MV-4-11 (cell line): ENCODE data around the gene FOXL1.

Experiments
- DNase-seq: peaks from one replicate; lab custom pipeline; 2025; lab: John Stamatoyannopoulos, UW

The FOXL1 gene

GRCh38 chr16:86578061-86578599 is at the start of gene FOXL1:
Gene FOXL1, plus strand, starts transcription at chr16:86578549. Its CDS starts 175 bp downstream, at chr16:86578724.
- no peak for DNase-seq

- no peak for DNase-seq
These were observed 49.2 kb upstream of the FOXL1 start for GRCh38 chr16:86529160-86529559.

GRCh38 chr16:86530251-86531190 is 47.8 kb upstream of the FOXL1 start:
- no peak for DNase-seq

GRCh38 chr16:86531191-86531545 is 47.2 kb upstream of the FOXL1 start:
- no peak for DNase-seq

- no peak for DNase-seq
These were observed 46.5 kb upstream of the FOXL1 start for GRCh38 chr16:86531641-86532525.

- no peak for DNase-seq
These were observed 45.9 kb upstream of the FOXL1 start for GRCh38 chr16:86532526-86532815.

- no peak for DNase-seq
These were observed 45.3 kb upstream of the FOXL1 start for GRCh38 chr16:86533076-86533475.

GRCh38 chr16:86533767-86534351 is 44.5 kb upstream of the FOXL1 start:
- DNase-seq = no peak

GRCh38 chr16:86534779-86535615 is 43.4 kb upstream of the FOXL1 start:
- DNase-seq = no peak

- DNase-seq = no peak
These were observed 41.7 kb upstream of the FOXL1 start for GRCh38 chr16:86536621-86537020.

GRCh38 chr16:86537486-86537885 is 40.9 kb upstream of the FOXL1 start:
- no peak for DNase-seq

GRCh38 chr16:86538196-86538780 is 40.1 kb upstream of the FOXL1 start:
- no peak for DNase-seq

- no peak for DNase-seq
These were observed 37.5 kb upstream of the FOXL1 start for GRCh38 chr16:86540894-86541293.

- no peak for DNase-seq
These were observed 36.8 kb upstream of the FOXL1 start for GRCh38 chr16:86541560-86541959.

GRCh38 chr16:86542756-86543750 is 35.3 kb upstream of the FOXL1 start:
- no peak for DNase-seq

- DNase-seq = no peak
These were observed 32.9 kb upstream of the FOXL1 start for GRCh38 chr16:86545481-86545880.

- DNase-seq = no peak
These were observed 32.3 kb upstream of the FOXL1 start for GRCh38 chr16:86545954-86546637.

GRCh38 chr16:86546638-86547013 is 31.7 kb upstream of the FOXL1 start:
- DNase-seq = no peak

- DNase-seq = no peak
These were observed 31.1 kb upstream of the FOXL1 start for GRCh38 chr16:86547286-86547685.
